Colonic mucosa (tissue), 4 donors: Measurements from ENCODE around the gene OPHN1. TPM values are rescaled to one million over a fixed set of nuclear protein-coding genes. Genes with fewer than 3 reads are reported as not detected.

Experiments
- DNase-seq: peaks from one replicate; pipeline ENCODE4 v3.0.0-alpha.2; 2020
- H3K27ac ChIP-seq: fragments of 200-600 bp; one replicate; pipeline ENCODE4 v1.8.0; 2021
- H3K27me3 ChIP-seq: fragments of 200-600 bp; one replicate; pipeline ENCODE4 v1.8.0; 2021
- H3K36me3 ChIP-seq: fragments of 200-600 bp; one replicate; pipeline ENCODE4 v1.8.0; 2021
- H3K4me1 ChIP-seq: fragments of 200-600 bp; one replicate; pipeline ENCODE4 v1.8.0; 2021; ENCODE audit warnings: mild to moderate bottlenecking
- H3K4me3 ChIP-seq: fragments of 200-600 bp; one replicate; pipeline ENCODE4 v1.8.0; 2021
- H3K9ac ChIP-seq, 2 donors: one replicate each; pipeline ENCODE4 v1.7.0; 2013; ENCODE audit warnings: control low read depth in 2 of 2, low read depth in 2 of 2, low read length in 2 of 2
- H3K9me3 ChIP-seq: fragments of 200-600 bp; one replicate; pipeline ENCODE4 v1.8.0; 2021
- intact Hi-C: fragments of 100-400 bp; cut with DNase I; formaldehyde crosslinking; loops from one replicate; pipeline ENCODE4 v1.14.1; 2022
- total RNA-seq, 2 donors: library from RNA; stranded (reverse); fragmentation: NEBNext Ultra II Directional in 1 of 2; extraction: Animal tissue kit (Norgen Biotek cat#: 25700) in 1 of 2; gene quantifications; one replicate each; pipeline ENCODE4 v1.2.1, GENCODE V29; 2021
- TF ChIP-seq, protein P1 (sequence below): fragments of 200-600 bp; IDR thresholded peaks from one replicate; pipeline ENCODE4 v1.8.0; 2022; ENCODE audit warnings: antibody characterized with exemption, mild to moderate bottlenecking
- donor health status: healthy.
- donor health status: DM: no; HTN: no; CAD: no.
- donor health status: DM: no; HTN: no; CAD: no.

Gene OPHN1
- total RNA-seq, 2 donors from 2014 or later, result 4.8 to 6.8 TPM

DNA sequence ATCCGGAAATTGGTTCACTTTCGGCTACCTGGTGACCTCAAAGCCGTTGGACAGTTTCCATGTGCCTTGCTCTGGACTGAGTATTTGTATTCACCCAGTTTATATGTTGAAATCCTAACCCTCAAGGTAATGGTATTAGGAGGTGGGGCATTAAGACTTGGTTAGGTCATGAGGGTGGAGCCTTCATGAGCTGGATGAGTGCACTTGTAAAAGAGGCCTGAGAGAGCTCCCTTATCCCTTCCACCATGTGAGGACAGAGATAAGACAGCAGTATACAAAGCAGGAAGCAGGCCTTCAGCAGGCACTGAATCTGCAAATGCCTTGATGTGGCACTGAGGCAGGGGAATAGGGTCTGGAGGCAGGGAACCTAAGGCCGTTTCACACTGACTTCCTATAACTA lies 5.3 kb upstream of the OPHN1 start:
- H3K9me3 ChIP-seq, result no peaks in the 10 kb centered on the region
- H3K27me3 ChIP-seq, result no peaks in the 10 kb centered on the region
- H3K4me1 ChIP-seq, result no peaks in the 10 kb centered on the region
- no peak overlapping the region for H3K27ac ChIP-seq
- intact Hi-C loops, result no loop called here
- no peak overlapping the region for H3K4me3 ChIP-seq
- no peak overlapping the region for H3K9ac ChIP-seq
- no peak for DNase-seq
- TF ChIP-seq, protein P1, sequence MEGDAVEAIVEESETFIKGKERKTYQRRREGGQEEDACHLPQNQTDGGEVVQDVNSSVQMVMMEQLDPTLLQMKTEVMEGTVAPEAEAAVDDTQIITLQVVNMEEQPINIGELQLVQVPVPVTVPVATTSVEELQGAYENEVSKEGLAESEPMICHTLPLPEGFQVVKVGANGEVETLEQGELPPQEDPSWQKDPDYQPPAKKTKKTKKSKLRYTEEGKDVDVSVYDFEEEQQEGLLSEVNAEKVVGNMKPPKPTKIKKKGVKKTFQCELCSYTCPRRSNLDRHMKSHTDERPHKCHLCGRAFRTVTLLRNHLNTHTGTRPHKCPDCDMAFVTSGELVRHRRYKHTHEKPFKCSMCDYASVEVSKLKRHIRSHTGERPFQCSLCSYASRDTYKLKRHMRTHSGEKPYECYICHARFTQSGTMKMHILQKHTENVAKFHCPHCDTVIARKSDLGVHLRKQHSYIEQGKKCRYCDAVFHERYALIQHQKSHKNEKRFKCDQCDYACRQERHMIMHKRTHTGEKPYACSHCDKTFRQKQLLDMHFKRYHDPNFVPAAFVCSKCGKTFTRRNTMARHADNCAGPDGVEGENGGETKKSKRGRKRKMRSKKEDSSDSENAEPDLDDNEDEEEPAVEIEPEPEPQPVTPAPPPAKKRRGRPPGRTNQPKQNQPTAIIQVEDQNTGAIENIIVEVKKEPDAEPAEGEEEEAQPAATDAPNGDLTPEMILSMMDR, result no peak
- no peaks in the 10 kb centered on the region for H3K36me3 ChIP-seq

- H3K27ac ChIP-seq, result peak overlapping the region; percentile 86
- intact Hi-C loops, result no loop called here
- H3K9me3 ChIP-seq, result no peaks in the 10 kb centered on the region
- H3K4me1 ChIP-seq, result no peaks in the 10 kb centered on the region
- H3K9ac ChIP-seq, result peak overlapping the region; percentile 33 to 65
- no peak for DNase-seq
- no peaks in the 10 kb centered on the region for H3K27me3 ChIP-seq
- H3K4me3 ChIP-seq, result peak overlapping the region; percentile 49
- TF ChIP-seq, protein P1, result no peak
- no peaks in the 10 kb centered on the region for H3K36me3 ChIP-seq
These were observed 645 bp upstream of the OPHN1 start for GRCh38 chrX:68433981-68434299.

DNA sequence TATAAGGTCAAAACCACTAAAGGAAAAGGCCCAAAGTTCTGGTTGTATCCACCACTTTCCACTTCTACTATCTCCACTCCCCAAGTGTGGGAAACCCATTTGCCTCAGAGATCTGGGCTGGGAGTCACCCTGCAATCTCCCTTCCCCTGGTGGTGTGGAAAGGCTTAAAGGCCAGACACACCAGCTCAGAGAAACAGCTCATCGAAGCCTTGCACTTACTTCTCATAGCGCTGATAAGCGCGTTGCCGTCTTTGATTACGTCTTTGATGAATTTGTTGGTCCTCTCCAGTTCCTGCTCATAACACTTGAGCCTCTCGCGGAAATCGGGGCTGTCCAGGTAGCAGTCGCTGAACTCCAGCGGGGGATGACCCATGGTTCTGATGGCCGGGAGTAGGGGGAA lies 647 bp downstream of the OPHN1 start:
- Histone ChIP-seq H3K27me3 (no peaks in the 10 kb centered on the region), H3K4me1 (no peaks in the 10 kb centered on the region), H3K4me3 (peak overlapping the region; percentile 49), H3K36me3 (no peaks in the 10 kb centered on the region), H3K9ac (peak overlapping the region in 1 of 2 donors; percentile 65), H3K9me3 (no peaks in the 10 kb centered on the region), H3K27ac (peak overlapping the region; percentile 86)
- DNase-seq, result no peak
- TF ChIP-seq, protein P1, result no peak
- intact Hi-C loops, result no loop called here

GRCh38 chrX:68431836-68432235 lies 1.5 kb downstream of the OPHN1 start:
- H3K27me3 ChIP-seq, result no peaks in the 10 kb centered on the region
- H3K9ac ChIP-seq, result no peak overlapping the region
- no peaks in the 10 kb centered on the region for H3K9me3 ChIP-seq
- no peak for DNase-seq
- intact Hi-C loops, result no loop called here
- H3K36me3 ChIP-seq, result no peaks in the 10 kb centered on the region
- no peaks in the 10 kb centered on the region for H3K4me1 ChIP-seq
- H3K27ac ChIP-seq, result no peak overlapping the region
- no peak overlapping the region for H3K4me3 ChIP-seq
- TF ChIP-seq, protein P1, result no peak

- intact Hi-C loops, result no loop called here
- H3K36me3 ChIP-seq, result no peaks in the 10 kb centered on the region
- no peaks in the 10 kb centered on the region for H3K27me3 ChIP-seq
- TF ChIP-seq, protein P1, result no peak
- no peak for DNase-seq
- H3K4me3 ChIP-seq, result no peak overlapping the region
- H3K27ac ChIP-seq, result no peak overlapping the region
- no peaks in the 10 kb centered on the region for H3K4me1 ChIP-seq
- no peak overlapping the region for H3K9ac ChIP-seq
- no peaks in the 10 kb centered on the region for H3K9me3 ChIP-seq
These were observed 4.1 kb downstream of the OPHN1 start for GRCh38 chrX:68429216-68429615.

GRCh38 chrX:68428431-68428830 lies 4.9 kb downstream of the OPHN1 start:
- Histone ChIP-seq H3K9me3 (no peaks in the 10 kb centered on the region), H3K9ac (no peak overlapping the region), H3K27ac (no peak overlapping the region), H3K4me3 (no peak overlapping the region), H3K4me1 (no peaks in the 10 kb centered on the region), H3K27me3 (no peaks in the 10 kb centered on the region), H3K36me3 (no peaks in the 10 kb centered on the region)
- intact Hi-C loops, result no loop called here
- no peak for DNase-seq
- TF ChIP-seq, protein P1, result no peak
